SK-N-SH (cell line): Measurements from ENCODE around the gene MYD88. TPM values are rescaled to one million over a fixed set of nuclear protein-coding genes. Genes with fewer than 3 reads are reported as not detected.

ENCODE experiments used
- CTCF ChIA-PET: fragments of 300-600, 350-600 bp; formaldehyde crosslinking; extraction: SDS; loops from one replicate; lab custom pipeline; 2021; lab: Yijun Ruan, JAX
- POLR2A ChIA-PET: fragments of 350-600 bp; sonication (Branson Sonifier 250); formaldehyde crosslinking; extraction: SDS; loops from one replicate; lab custom pipeline; 2020; ENCODE audit warnings: antibody characterized with exemption, inconsistent platforms; lab: Yijun Ruan, JAX
- DNase-seq: peaks from one replicate; pipeline ENCODE4 v3.0.0; 2012
- H2AFZ ChIP-seq: fragments of 200-600 bp; sonication (generic); 2 replicates; pipeline ENCODE4 v1.8.1; 2016; ENCODE audit warnings: antibody characterized with exemption, mild to moderate bottlenecking, low read depth
- H3F3A ChIP-seq: fragments of 200-600 bp; sonication (generic); replicated peaks from 2 replicates; pipeline ENCODE3; 2016; ENCODE audit warnings: antibody characterized with exemption, mild to moderate bottlenecking; ENCODE audit not compliant: insufficient read depth
- H3K27ac ChIP-seq, 2 experiments: fragments of 200-500 bp in 1 of 2; fragments of 200-600 bp in 1 of 2; sonication (Bioruptor generic) in 1 of 2; sonication (generic), shearing (Covaris generic) in 1 of 2; 2 replicates each; pipeline versions ENCODE4 v1.5.1 to v1.6.1; 2014 to 2016; ENCODE audit warnings: low read depth in 2 of 2, inconsistent platforms in 1 of 2, low read length in 1 of 2, mild to moderate bottlenecking in 1 of 2, mixed read lengths in 1 of 2
- H3K27me3 ChIP-seq: fragments of 200-600 bp; sonication (generic), shearing (Covaris generic); 2 replicates; pipeline ENCODE4 v1.6.1; 2016; ENCODE audit warnings: mixed run types; ENCODE audit not compliant: insufficient read depth
- H3K36me3 ChIP-seq, 2 experiments: fragments of 200-500 bp in 1 of 2; fragments of 200-600 bp in 1 of 2; sonication (Bioruptor generic) in 1 of 2; sonication (generic) in 1 of 2; replicated peaks in 1 of 2; 2 replicates each; pipeline versions ENCODE3 to v1.5.1; 2014 to 2016; ENCODE audit warnings: low read length in 1 of 2, mild to moderate bottlenecking in 1 of 2; ENCODE audit not compliant: insufficient read depth in 2 of 2, control insufficient read depth in 1 of 2
- H3K4me1 ChIP-seq, 2 experiments: fragments of 200-500 bp in 1 of 2; fragments of 200-600 bp in 1 of 2; sonication (Bioruptor generic) in 1 of 2; sonication (generic), shearing (Covaris generic) in 1 of 2; 2 replicates each; pipeline versions ENCODE4 v1.5.1 to v1.6.1; 2014 to 2016; ENCODE audit warnings: low read depth in 1 of 2, low read length in 1 of 2, mixed run types in 1 of 2; ENCODE audit not compliant: insufficient read depth in 2 of 2, control insufficient read depth in 1 of 2
- H3K4me2 ChIP-seq: fragments of 200-600 bp; sonication (generic), shearing (Covaris generic); 2 replicates; pipeline ENCODE4 v1.6.1; 2017; ENCODE audit warnings: mixed run types
- H3K4me3 ChIP-seq, 2 experiments: fragments of 200-500 bp in 1 of 2; fragments of 200-600 bp in 1 of 2; sonication (Bioruptor generic) in 1 of 2; sonication (generic), shearing (Covaris generic) in 1 of 2; 2 replicates each; pipeline versions ENCODE4 v1.5.1 to v1.8.1; 2014 to 2016; ENCODE audit warnings: low read depth in 2 of 2, inconsistent platforms in 1 of 2, low read length in 1 of 2, mild to moderate bottlenecking in 1 of 2, mixed read lengths in 1 of 2, moderate library complexity in 1 of 2
- H3K79me2 ChIP-seq: fragments of 200-600 bp; sonication (generic); 2 replicates; pipeline ENCODE4 v1.8.1; 2017; ENCODE audit warnings: mild to moderate bottlenecking; ENCODE audit not compliant: insufficient read depth
- H3K9ac ChIP-seq: fragments of 200-600 bp; sonication (generic); 2 replicates; pipeline ENCODE4 v1.6.1; 2017; ENCODE audit warnings: mixed run types
- H3K9me2 ChIP-seq: fragments of 200-600 bp; sonication (generic); 2 replicates; pipeline ENCODE4 v1.6.1; 2017; ENCODE audit warnings: mixed run types
- H3K9me3 ChIP-seq: fragments of 200-600 bp; sonication (generic); 2 replicates; pipeline ENCODE4 v1.6.1; 2017; ENCODE audit warnings: mixed run types, mild to moderate bottlenecking, moderate library complexity
- H4K20me1 ChIP-seq: fragments of 200-600 bp; sonication (generic); 2 replicates; pipeline ENCODE4 v1.6.1; 2017; ENCODE audit warnings: mild to moderate bottlenecking, mixed run types; ENCODE audit not compliant: insufficient read depth
- ELF1 ChIP-seq: IDR thresholded peaks from 2 replicates; pipeline ENCODE4 v1.4.0; 2012
- FOSL2 ChIP-seq: IDR thresholded peaks from 2 replicates; pipeline ENCODE4 v1.4.0; 2012; ENCODE audit warnings: low read depth, mild to moderate bottlenecking, moderate library complexity, borderline replicate concordance
- FOXM1 ChIP-seq: IDR thresholded peaks from 2 replicates; pipeline ENCODE4 v1.4.0; 2012; ENCODE audit warnings: low read depth, mild to moderate bottlenecking
- GATA2 ChIP-seq: sonication (generic); formaldehyde crosslinking; IDR thresholded peaks from 2 replicates; pipeline ENCODE4 v1.5.0; 2020; ENCODE audit warnings: mild to moderate bottlenecking, missing genetic modification reagents
- MEF2A ChIP-seq: IDR thresholded peaks from 2 replicates; pipeline ENCODE4 v1.4.0; 2012; ENCODE audit warnings: low read depth, borderline replicate concordance
- MXI1 ChIP-seq: IDR thresholded peaks from 2 replicates; pipeline ENCODE4 v1.6.1; 2012; ENCODE audit warnings: mild to moderate bottlenecking, low read depth, low read length, improper control_type of control experiment
- POLR2AphosphoS5 ChIP-seq: IDR thresholded peaks from 2 replicates; pipeline ENCODE4 v1.6.1; 2012; ENCODE audit warnings: low read depth, low read length
- RAD21 ChIP-seq: IDR thresholded peaks from 2 replicates; pipeline ENCODE4 v1.6.1; 2012; ENCODE audit warnings: mild to moderate bottlenecking, low read length
- RCOR1 ChIP-seq: fragments of 150-350 bp; IDR thresholded peaks from 2 replicates; pipeline ENCODE4 v1.6.1; 2017; ENCODE audit warnings: antibody characterized with exemption, low read length
- RFX5 ChIP-seq: IDR thresholded peaks from 2 replicates; pipeline ENCODE4 v1.6.1; 2012; ENCODE audit warnings: mild to moderate bottlenecking, improper control_type of control experiment, low read length
- RXRA ChIP-seq: IDR thresholded peaks from 2 replicates; pipeline ENCODE4 v1.4.0; 2012; ENCODE audit warnings: low read depth, mild to moderate bottlenecking, borderline replicate concordance
- SIN3A ChIP-seq: IDR thresholded peaks from 2 replicates; pipeline ENCODE4 v1.6.1; 2012; ENCODE audit warnings: low read depth, mild to moderate bottlenecking, low read length, moderate library complexity, borderline replicate concordance
- SMC3 ChIP-seq: IDR thresholded peaks from 2 replicates; pipeline ENCODE4 v1.6.1; 2012; ENCODE audit warnings: low read depth, low read length, improper control_type of control experiment
- YY1 ChIP-seq: IDR thresholded peaks from 2 replicates; pipeline ENCODE4 v1.4.0; 2012; ENCODE audit warnings: low read depth, mild to moderate bottlenecking
- WGBS: methylation state at CpG from one replicate; pipeline ENCODE4 v1.1.6; 2017; ENCODE audit warnings: low lambda C conversion rate; 5-methylcytosine and 5-hydroxymethylcytosine counted together
- polyA plus RNA-seq, 3 experiments: library from polyadenylated mRNA; depleted of rRNA; stranded (reverse); fragments of >200 nt; gene quantifications; 2 replicates each; pipeline ENCODE4 v1.2.3, GENCODE V29; 2012
- TF ChIP-seq, protein P1 (sequence below): fragments of 200-600 bp; sonication (generic); IDR thresholded peaks from 2 replicates; pipeline ENCODE4 v1.6.1; 2017; ENCODE audit warnings: antibody characterized with exemption, mild to moderate bottlenecking, moderate library complexity
- TF ChIP-seq, protein P2 (sequence below): IDR thresholded peaks from 2 replicates; pipeline ENCODE4 v1.4.0; 2012; ENCODE audit warnings: low read depth

MYD88 gene
- polyA plus RNA-seq, 1 of the 3 experiments (the other 2 are of a cell fraction) = 24.0 TPM

- Histone ChIP-seq H3K9me2 (no peaks in the 10 kb centered on the region), H3K27ac (no peak overlapping the region), H4K20me1 (no peaks in the 10 kb centered on the region), H3K36me3 (no peaks in the 10 kb centered on the region), H3K4me3 (no peak overlapping the region), H3K4me2 (no peak overlapping the region), H3K79me2 (no peaks in the 10 kb centered on the region), H3K4me1 (peaks cover 0 to 5% of the 10 kb centered on the region in 2 experiments; a peak in 1 of 4 replicates), H3K27me3 (no peaks in the 10 kb centered on the region), H3F3A (no peaks in the 10 kb centered on the region), H2AFZ (no peak overlapping the region), H3K9ac (no peak overlapping the region), H3K9me3 (no peaks in the 10 kb centered on the region)
- ChIA-PET POLR2A (no interaction called here), CTCF (interaction anchor here (0.7 to 0.8 kb wide), 3 partner anchors 9 to 492 kb away, joined by 3 to 5 read pairs (median 4); no protein-coding TSS in a partner anchor)
- TF ChIP-seq, protein P1, sequence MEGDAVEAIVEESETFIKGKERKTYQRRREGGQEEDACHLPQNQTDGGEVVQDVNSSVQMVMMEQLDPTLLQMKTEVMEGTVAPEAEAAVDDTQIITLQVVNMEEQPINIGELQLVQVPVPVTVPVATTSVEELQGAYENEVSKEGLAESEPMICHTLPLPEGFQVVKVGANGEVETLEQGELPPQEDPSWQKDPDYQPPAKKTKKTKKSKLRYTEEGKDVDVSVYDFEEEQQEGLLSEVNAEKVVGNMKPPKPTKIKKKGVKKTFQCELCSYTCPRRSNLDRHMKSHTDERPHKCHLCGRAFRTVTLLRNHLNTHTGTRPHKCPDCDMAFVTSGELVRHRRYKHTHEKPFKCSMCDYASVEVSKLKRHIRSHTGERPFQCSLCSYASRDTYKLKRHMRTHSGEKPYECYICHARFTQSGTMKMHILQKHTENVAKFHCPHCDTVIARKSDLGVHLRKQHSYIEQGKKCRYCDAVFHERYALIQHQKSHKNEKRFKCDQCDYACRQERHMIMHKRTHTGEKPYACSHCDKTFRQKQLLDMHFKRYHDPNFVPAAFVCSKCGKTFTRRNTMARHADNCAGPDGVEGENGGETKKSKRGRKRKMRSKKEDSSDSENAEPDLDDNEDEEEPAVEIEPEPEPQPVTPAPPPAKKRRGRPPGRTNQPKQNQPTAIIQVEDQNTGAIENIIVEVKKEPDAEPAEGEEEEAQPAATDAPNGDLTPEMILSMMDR = no peak
- no peak for TF ChIP-seq FOXM1
- no peak for TF ChIP-seq RAD21
- no peak for TF ChIP-seq POLR2AphosphoS5
- no peak for TF ChIP-seq SIN3A
- no peak for TF ChIP-seq YY1
- TF ChIP-seq FOSL2 = no peak
- no peak for TF ChIP-seq RXRA
- TF ChIP-seq RFX5 = no peak
- TF ChIP-seq SMC3 = no peak
- TF ChIP-seq RCOR1 = no peak
- no peak for TF ChIP-seq MXI1
- no peak for TF ChIP-seq MEF2A
- TF ChIP-seq ELF1 = no peak
- DNase-seq = no peak
- WGBS = 66% methylated on average over 5 of the region's 5 CpGs
Measured at GRCh38 chr3:38148311-38148882, 9.9 kb downstream of the MYD88 start.

DNA sequence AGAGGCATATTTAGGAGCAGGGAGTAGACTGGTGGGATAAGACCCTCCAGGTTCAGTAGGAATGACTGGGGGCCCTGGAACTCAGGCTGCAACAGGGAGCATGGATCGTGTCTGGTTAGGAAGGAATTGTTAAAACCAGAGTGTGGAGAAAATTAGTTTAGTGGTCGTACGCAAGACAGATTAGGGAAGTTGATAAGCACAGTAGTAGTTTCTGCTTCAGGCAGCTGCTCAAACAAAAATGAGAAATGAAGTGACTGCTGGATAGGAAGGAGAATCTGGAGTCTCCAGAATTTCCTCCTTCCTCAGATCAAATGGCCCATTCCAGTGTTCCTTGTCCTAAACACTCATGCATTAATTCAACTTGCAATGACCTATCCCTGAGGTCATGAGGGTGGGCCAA lies 11.2 kb downstream of the MYD88 start:
- ChIA-PET POLR2A (no interaction called here), CTCF (no interaction called here)
- Histone ChIP-seq H4K20me1 (no peaks in the 10 kb centered on the region), H3K9me2 (no peaks in the 10 kb centered on the region), H3K27me3 (no peaks in the 10 kb centered on the region), H2AFZ (no peak overlapping the region), H3K9ac (no peak overlapping the region), H3K27ac (no peak overlapping the region; a peak in 1 of 4 replicates), H3K36me3 (no peaks in the 10 kb centered on the region), H3K4me1 (peaks cover 0 to 5% of the 10 kb centered on the region in 2 experiments; a peak in 1 of 4 replicates), H3K4me2 (no peak overlapping the region), H3K9me3 (no peaks in the 10 kb centered on the region), H3K79me2 (no peaks in the 10 kb centered on the region), H3F3A (no peaks in the 10 kb centered on the region), H3K4me3 (no peak overlapping the region)
- TF ChIP-seq, protein P2, sequence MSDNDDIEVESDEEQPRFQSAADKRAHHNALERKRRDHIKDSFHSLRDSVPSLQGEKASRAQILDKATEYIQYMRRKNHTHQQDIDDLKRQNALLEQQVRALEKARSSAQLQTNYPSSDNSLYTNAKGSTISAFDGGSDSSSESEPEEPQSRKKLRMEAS = no peak
- 0 out of 2 replicates have a peak, but pooled peaks have one; percentile 27 for TF ChIP-seq GATA2 (CRISPR knock-in tag)
- 51% methylated on average over 3 of the region's 3 CpGs for WGBS
- no peak for DNase-seq
